H1 (cell line): ENCODE measurements around the gene EEF1AKMT3. TPM values are rescaled to one million over a fixed set of nuclear protein-coding genes. Genes with fewer than 3 reads are reported as not detected.

Experiments used
- CTCF ChIA-PET: fragments of 300-600 bp; sonication (Branson Sonifier 250); formaldehyde crosslinking; loops from one replicate; lab custom pipeline; 2021; ENCODE audit not compliant: partially characterized antibody; lab: Charles Lee
- POLR2A ChIA-PET: fragments of 300-600 bp; sonication (Branson Sonifier 250); formaldehyde crosslinking; loops from one replicate; lab custom pipeline; 2021; ENCODE audit warnings: inconsistent platforms; ENCODE audit not compliant: partially characterized antibody; lab: Charles Lee
- DNase-seq, 2 experiments: peaks; one replicate each; pipeline versions ENCODE4 v3.0.0 to v3.0.0-alpha.2; 2010 to 2022; ENCODE audit warnings: low spot score in 2 of 2, low read depth in 1 of 2, mixed read lengths in 1 of 2
- FAIRE-seq: peaks from 2 replicates; lab custom pipeline; 2011; peaks lifted over from hg19 to GRCh38; lab: Jason Lieb, UNC
- H2AFZ ChIP-seq: 2 replicates; pipeline ENCODE4 v1.8.1; 2012; ENCODE audit warnings: low read length, inconsistent platforms
- H2AK5ac ChIP-seq: 2 replicates; pipeline ENCODE4 v1.6.1; 2013; ENCODE audit warnings: low read depth, low read length
- H2BK120ac ChIP-seq: replicated peaks from 2 replicates; pipeline ENCODE3; 2013; ENCODE audit warnings: low read depth, low read length, inconsistent platforms
- H2BK12ac ChIP-seq: 2 replicates; pipeline ENCODE4 v1.6.1; 2013; ENCODE audit warnings: low read depth, low read length
- H2BK15ac ChIP-seq: 2 replicates; pipeline ENCODE4 v1.6.1; 2013; ENCODE audit warnings: low read length
- H2BK20ac ChIP-seq: 2 replicates; pipeline ENCODE4 v1.6.1; 2013; ENCODE audit warnings: low read length
- H2BK5ac ChIP-seq: 2 replicates; pipeline ENCODE4 v1.6.1; 2013; ENCODE audit warnings: low read depth, low read length
- H3K14ac ChIP-seq: 2 replicates; pipeline ENCODE4 v1.6.1; 2013; ENCODE audit warnings: inconsistent platforms; ENCODE audit not compliant: insufficient read length
- H3K18ac ChIP-seq: 2 replicates; pipeline ENCODE4 v1.6.1; 2013; ENCODE audit warnings: low read length; ENCODE audit errors: extremely low read depth
- H3K23ac ChIP-seq: 2 replicates; pipeline ENCODE4 v1.6.1; 2013; ENCODE audit warnings: inconsistent platforms; ENCODE audit not compliant: insufficient read length
- H3K23me2 ChIP-seq: 2 replicates; pipeline ENCODE4 v1.6.1; 2013; ENCODE audit warnings: low read depth, low read length
- H3K27ac ChIP-seq: 2 replicates; pipeline ENCODE4 v1.6.1; 2011; ENCODE audit warnings: low read depth, low read length, inconsistent platforms
- H3K27me3 ChIP-seq, 4 experiments: replicated peaks in 1 of 4; 1 replicate in 1 of 4; 2 replicates in 3 of 4; pipeline versions ENCODE4 v1.6.1 to v1.8.1; 2011 to 2013; ENCODE audit warnings: low read length in 3 of 4, mild to moderate bottlenecking in 3 of 4, inconsistent platforms in 2 of 4, mixed read lengths in 2 of 4, moderate library complexity in 1 of 4; ENCODE audit not compliant: control insufficient read depth in 3 of 4, insufficient read depth in 3 of 4; ENCODE audit errors: extremely low read depth in 1 of 4
- H3K36me3 ChIP-seq, 4 experiments: 2 replicates each; pipeline versions ENCODE4 v1.6.1 to v1.8.1; 2011 to 2013; ENCODE audit warnings: mild to moderate bottlenecking in 4 of 4, low read length in 3 of 4, moderate library complexity in 2 of 4, control low read depth in 1 of 4, inconsistent platforms in 1 of 4; ENCODE audit not compliant: insufficient read depth in 4 of 4, control insufficient read depth in 2 of 4
- H3K4ac ChIP-seq: replicated peaks from 2 replicates; pipeline ENCODE3; 2013; ENCODE audit warnings: low read length, low read depth, mixed read lengths, inconsistent platforms; ENCODE audit not compliant: insufficient read length
- H3K4me1 ChIP-seq, 4 experiments: replicated peaks in 1 of 4; 1 replicate in 1 of 4; 2 replicates in 3 of 4; pipeline versions ENCODE4 v1.6.1 to v1.8.1; 2011 to 2013; ENCODE audit warnings: low read length in 3 of 4, inconsistent platforms in 2 of 4, mixed read lengths in 1 of 4; ENCODE audit not compliant: insufficient read depth in 4 of 4, control insufficient read depth in 3 of 4
- H3K4me2 ChIP-seq, 2 experiments: 2 replicates each; pipeline versions ENCODE4 v1.6.1 to v1.8.1; 2011 to 2013; ENCODE audit warnings: low read depth in 2 of 2, low read length in 2 of 2, control low read depth in 1 of 2, inconsistent platforms in 1 of 2, mild to moderate bottlenecking in 1 of 2; ENCODE audit not compliant: insufficient read depth in 1 of 2
- H3K4me3 ChIP-seq, 4 experiments: fragments of 200-600, 300-600 bp in 1 of 4; sonication (generic), shearing (Covaris generic), sonication (Bioruptor Twin) in 1 of 4; 2 replicates each; pipeline versions ENCODE4 v1.5.1 to v1.8.1; 2011 to 2016; ENCODE audit warnings: low read length in 4 of 4, low read depth in 3 of 4, control low read depth in 2 of 4, inconsistent platforms in 2 of 4, mild to moderate bottlenecking in 2 of 4, mixed read lengths in 1 of 4, moderate library complexity in 1 of 4; ENCODE audit not compliant: insufficient read depth in 2 of 4; ENCODE audit errors: extremely low read depth in 1 of 4
- H3K56ac ChIP-seq: replicated peaks from 2 replicates; pipeline ENCODE3; 2013; ENCODE audit warnings: low read depth, mild to moderate bottlenecking, mixed read lengths, low read length, inconsistent platforms; ENCODE audit not compliant: insufficient read length
- H3K79me1 ChIP-seq: 2 replicates; pipeline ENCODE4 v1.6.1; 2013; ENCODE audit warnings: low read depth, low read length, control low read depth
- H3K79me2 ChIP-seq, 2 experiments: 2 replicates each; pipeline versions ENCODE4 v1.6.1 to v1.8.1; 2012 to 2013; ENCODE audit warnings: low read length in 2 of 2, mild to moderate bottlenecking in 2 of 2, inconsistent platforms in 1 of 2; ENCODE audit not compliant: insufficient read depth in 2 of 2, control insufficient read depth in 1 of 2
- H3K9ac ChIP-seq, 4 experiments: replicated peaks in 1 of 4; 1 replicate in 1 of 4; 2 replicates in 3 of 4; pipeline versions ENCODE4 v1.6.1 to v1.8.1; 2011 to 2013; ENCODE audit warnings: low read depth in 3 of 4, low read length in 3 of 4, control low read depth in 2 of 4, mild to moderate bottlenecking in 2 of 4, moderate library complexity in 2 of 4, inconsistent platforms in 1 of 4; ENCODE audit errors: extremely low read depth in 1 of 4
- H3K9me3 ChIP-seq, 2 experiments: 2 replicates each; pipeline versions ENCODE4 v1.6.1 to v1.8.1; 2012 to 2013; ENCODE audit warnings: mild to moderate bottlenecking in 2 of 2, moderate library complexity in 2 of 2, control low read depth in 1 of 2, inconsistent platforms in 1 of 2, low read depth in 1 of 2, low read length in 1 of 2, mixed read lengths in 1 of 2; ENCODE audit not compliant: insufficient read depth in 2 of 2
- H4K20me1 ChIP-seq, 2 experiments: replicated peaks in 1 of 2; 2 replicates each; pipeline versions ENCODE3 to v1.8.1; 2011 to 2013; ENCODE audit warnings: inconsistent platforms in 2 of 2, low read length in 2 of 2, mild to moderate bottlenecking in 1 of 2; ENCODE audit not compliant: insufficient read depth in 2 of 2, control insufficient read depth in 1 of 2
- H4K5ac ChIP-seq: 2 replicates; pipeline ENCODE4 v1.6.1; 2013; ENCODE audit warnings: low read length, low read depth, mixed read lengths, inconsistent platforms; ENCODE audit not compliant: insufficient read length
- H4K8ac ChIP-seq: 2 replicates; pipeline ENCODE4 v1.8.0; 2013; ENCODE audit warnings: mild to moderate bottlenecking, moderate library complexity, low read length, inconsistent platforms; ENCODE audit not compliant: insufficient read depth; ENCODE audit errors: extremely low read depth
- H4K91ac ChIP-seq: replicated peaks from 2 replicates; pipeline ENCODE3; 2013; ENCODE audit warnings: low read length, mixed read lengths, inconsistent platforms; ENCODE audit not compliant: insufficient read length
- CBX8 ChIP-seq: fragments of 300-800, 300-1000 bp; sonication (generic); IDR thresholded peaks from 2 replicates; pipeline ENCODE4 v1.7.1; 2016; ENCODE audit warnings: low read depth, low read length, borderline replicate concordance
- EP300 ChIP-seq, 2 experiments: IDR thresholded peaks; 1 replicate in 1 of 2; 2 replicates in 1 of 2; pipeline ENCODE4 v1.6.1; 2011 to 2012; ENCODE audit warnings: low read depth in 2 of 2, low read length in 2 of 2, mild to moderate bottlenecking in 2 of 2, borderline replicate concordance in 1 of 2, inconsistent platforms in 1 of 2, moderate library complexity in 1 of 2
- EZH2 ChIP-seq: fragments of 200-600 bp; sonication (generic); IDR thresholded peaks from 2 replicates; pipeline ENCODE4 v1.7.1; 2012; ENCODE audit warnings: low read depth, mild to moderate bottlenecking, moderate library complexity, low read length, inconsistent platforms; ENCODE audit not compliant: severe bottlenecking
- GTF2F1 ChIP-seq: IDR thresholded peaks from 2 replicates; pipeline ENCODE4 v1.6.1; 2012; ENCODE audit warnings: low read depth, low read length, improper control_type of control experiment, borderline replicate concordance
- HDAC6 ChIP-seq: IDR thresholded peaks from one replicate; pipeline ENCODE4 v1.7.1; 2012; ENCODE audit warnings: low read depth, mild to moderate bottlenecking, inconsistent platforms, low read length, moderate library complexity
- SIRT6 ChIP-seq: IDR thresholded peaks from one replicate; pipeline ENCODE4 v1.7.1; 2012; ENCODE audit warnings: low read length, inconsistent platforms
- SP4 ChIP-seq: IDR thresholded peaks from 2 replicates; pipeline ENCODE4 v1.6.1; 2012; ENCODE audit warnings: low read length, inconsistent platforms
- SRF ChIP-seq: IDR thresholded peaks from 2 replicates; pipeline ENCODE4 v1.6.1; 2011; ENCODE audit warnings: mild to moderate bottlenecking, low read depth, low read length, moderate library complexity
- TCF12 ChIP-seq: IDR thresholded peaks from 2 replicates; pipeline ENCODE4 v1.6.1; 2011; ENCODE audit warnings: low read depth, mild to moderate bottlenecking, low read length
- ZNF274 ChIP-seq: IDR thresholded peaks from 2 replicates; pipeline ENCODE4 v1.7.0; 2012; ENCODE audit warnings: low read length, borderline replicate concordance; ENCODE audit errors: extremely low read depth
- WGBS, 2 experiments: shearing (Covaris generic) in 1 of 2; methylation state at CpG; one replicate each; pipeline versions ENCODE4 v1.1.6 to v1.1.7; 2013 to 2015; ENCODE audit warnings: low lambda C conversion rate in 2 of 2, mixed read lengths in 2 of 2, inconsistent platforms in 1 of 2, low coverage in 1 of 2, missing lambda C conversion rate in 1 of 2; ENCODE audit not compliant: insufficient replicate concordance in 2 of 2, insufficient coverage in 1 of 2, insufficient read length in 1 of 2; ENCODE audit errors: extremely low coverage in 1 of 2, missing lambda C conversion rate in 1 of 2; 5-methylcytosine and 5-hydroxymethylcytosine counted together
- polyA plus RNA-seq, 7 experiments: library from polyadenylated mRNA; depleted of rRNA in 3 of 7; stranded (reverse) in 5 of 7; unstranded in 2 of 7; fragments of >200 nt in 5 of 7; fragments of 200-250 nt in 2 of 7; gene quantifications; 1 replicate in 5 of 7; 2 replicates in 1 of 7; 4 replicates in 1 of 7; pipeline versions ENCODE4 v1.2.1 to v1.2.3, GENCODE V29; 2011 to 2013; ENCODE audit warnings: missing spikeins in 2 of 7, mixed read lengths in 2 of 7
- total RNA-seq: library from RNA; stranded (reverse); fragmentation: NEBNext Ultra II Directional; extraction: Animal tissue kit (Norgen Biotek cat#: 25700); gene quantifications from 2 replicates; pipeline ENCODE4 v1.2.1, GENCODE V29; 2021

EEF1AKMT3 gene
- total and polyA plus RNA-seq, 2 of the 8 experiments (the other 6 are each of a cell fraction or from before 2014, with no cell fraction given) = 3.1 to 4.4 TPM

DNA sequence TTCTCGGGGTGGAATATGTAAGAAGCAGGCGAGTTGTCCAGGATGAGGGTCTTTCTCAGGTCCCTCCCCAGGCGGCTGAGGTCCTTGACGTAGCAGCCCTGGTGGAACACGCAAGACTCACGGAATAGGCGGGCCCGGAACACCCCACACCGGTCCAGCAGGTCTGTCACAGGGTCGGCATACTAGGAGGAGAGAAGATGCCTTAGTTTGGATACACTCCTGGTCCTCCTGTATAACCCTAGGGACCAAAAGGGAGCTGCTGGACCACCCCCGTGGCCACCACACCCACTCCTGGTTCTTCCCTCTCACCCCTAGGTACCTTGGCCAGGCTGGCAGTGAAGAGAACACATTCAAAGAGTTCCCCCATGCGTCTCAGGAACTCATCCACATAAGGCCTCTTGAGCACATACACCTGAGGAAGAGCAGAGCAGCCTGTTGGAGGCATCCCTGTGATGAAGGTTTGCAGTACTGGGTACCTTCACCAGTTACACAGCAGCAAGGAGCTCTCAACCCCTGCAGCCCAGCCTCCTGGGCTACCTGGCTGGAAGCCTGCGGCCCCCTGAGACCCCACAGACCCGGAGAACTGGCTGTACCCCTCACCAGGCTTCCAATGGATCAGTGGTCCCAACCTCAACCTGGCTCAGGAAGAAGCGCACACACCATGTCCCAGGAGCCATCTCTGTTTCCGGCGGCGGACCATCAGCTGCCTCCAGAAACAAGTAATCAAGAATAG lies 51.7 kb downstream of the EEF1AKMT3 start:
- H3K36me3 ChIP-seq = peaks cover 27 to 74% (median 61%) of the 10 kb centered on the region in 4 experiments
- H4K8ac ChIP-seq = no peak overlapping the region; the same call in 1 of the 2 replicates
- H3K4me3 ChIP-seq = no peak overlapping the region
- DNase-seq = no peak
- H3K14ac ChIP-seq = no peak overlapping the region
- H2AK5ac ChIP-seq = no peak overlapping the region
- no peak overlapping the region for H3K27ac ChIP-seq
- no peak overlapping the region for H3K4me2 ChIP-seq
- no peak overlapping the region for H2BK15ac ChIP-seq
- H2BK12ac ChIP-seq = no peak overlapping the region
- FAIRE-seq = no peak
- H4K91ac ChIP-seq = no peak overlapping the region
- WGBS, 2 experiments = 89% methylated on average over 18 of the region's 18 CpGs; no CpG with 5 or more reads in 1 of the 2 experiments
- ChIA-PET POLR2A (interaction anchor here (1.0 to 3.9 kb wide), 7 partner anchors 9 to 45 kb away, joined by 3 to 17 read pairs (median 4); partner anchors contain the start of genes CTDSP2 and TSFM), CTCF (interaction anchor here (0.6 to 8.6 kb wide), 11 partner anchors 8 to 1799 kb away, joined by 3 to 94 read pairs (median 6); partner anchors contain the start of gene CTDSP2)
- H3K23me2 ChIP-seq = no peaks in the 10 kb centered on the region
- no peak overlapping the region for H2BK5ac ChIP-seq
- peaks cover 14 to 17% of the 10 kb centered on the region in 2 experiments for H4K20me1 ChIP-seq
- no peak overlapping the region for H4K5ac ChIP-seq
- H3K79me1 ChIP-seq = no peaks in the 10 kb centered on the region
- no peak overlapping the region for H3K56ac ChIP-seq
- no peak overlapping the region for H2BK20ac ChIP-seq
- no peak overlapping the region for H2BK120ac ChIP-seq
- H3K23ac ChIP-seq = no peak overlapping the region
- no peak overlapping the region for H2AFZ ChIP-seq
- H3K9me3 ChIP-seq = no peaks in the 10 kb centered on the region
- H3K79me2 ChIP-seq = peaks cover 0 to under 1% of the 10 kb centered on the region in 2 experiments; a peak in 1 of 4 replicates
- no peaks in the 10 kb centered on the region for H3K4me1 ChIP-seq
- H3K4ac ChIP-seq = no peak overlapping the region
- H3K18ac ChIP-seq = no peak overlapping the region
- H3K9ac ChIP-seq = no peak overlapping the region
- no peaks in the 10 kb centered on the region for H3K27me3 ChIP-seq
- TF ChIP-seq EZH2 = no peak
- no peak for TF ChIP-seq SP4
- TF ChIP-seq SRF = no peak
- no peak for TF ChIP-seq SIRT6
- no peak for TF ChIP-seq CBX8
- TF ChIP-seq GTF2F1 = no peak
- TF ChIP-seq TCF12 = no peak
- TF ChIP-seq EP300 (IDR thresholded peaks at IDR 0.05; ENCODE audit: borderline replicate concordance in 1 of 2, low read depth in 2 of 2, low read length in 2 of 2) = no peak
- no peak for TF ChIP-seq ZNF274
- no peak for TF ChIP-seq HDAC6
